Osteoblast (primary cell): ENCODE data around the gene FTH1. TPM values are rescaled to one million over a fixed set of nuclear protein-coding genes. Genes with fewer than 3 reads are reported as not detected.

Experiments
- DNase-seq: peaks from one replicate; pipeline ENCODE4 v3.0.0; 2011; ENCODE audit warnings: low spot score, mixed read lengths; ENCODE audit not compliant: insufficient read length; ENCODE audit errors: missing footprints
- H2AFZ ChIP-seq: 2 replicates; pipeline ENCODE4 v1.6.0; 2011; ENCODE audit warnings: mild to moderate bottlenecking, low read length
- H3K27ac ChIP-seq: 2 replicates; pipeline ENCODE4 v1.5.1; 2011; ENCODE audit warnings: mild to moderate bottlenecking, low read depth, low read length, moderate library complexity
- H3K27me3 ChIP-seq: 2 replicates; pipeline ENCODE4 v1.6.0; 2012; ENCODE audit warnings: mild to moderate bottlenecking, control low read depth, inconsistent platforms, low read length, moderate library complexity; ENCODE audit not compliant: insufficient read depth
- H3K36me3 ChIP-seq: 2 replicates; pipeline ENCODE4 v1.5.1; 2011; ENCODE audit warnings: mild to moderate bottlenecking, low read length, control low read depth, moderate library complexity; ENCODE audit not compliant: insufficient read depth
- H3K4me1 ChIP-seq: 2 replicates; pipeline ENCODE4 v1.5.1; 2011; ENCODE audit warnings: mild to moderate bottlenecking, low read length, control low read depth, moderate library complexity; ENCODE audit not compliant: insufficient read depth
- H3K4me2 ChIP-seq: 2 replicates; pipeline ENCODE4 v1.6.0; 2011; ENCODE audit warnings: mild to moderate bottlenecking, low read length; ENCODE audit not compliant: insufficient read depth
- H3K4me3 ChIP-seq: fragments of 200-600 bp; sonication (generic); 3 replicates; pipeline ENCODE4 v1.5.1; 2012; ENCODE audit warnings: mild to moderate bottlenecking, low read length, inconsistent platforms; ENCODE audit not compliant: insufficient read depth
- H3K79me2 ChIP-seq: 2 replicates; pipeline ENCODE4 v1.6.0; 2012; ENCODE audit warnings: mild to moderate bottlenecking, low read length, control low read depth, inconsistent platforms; ENCODE audit not compliant: insufficient read depth
- H3K9me3 ChIP-seq: 2 replicates; pipeline ENCODE4 v1.5.1; 2011; ENCODE audit warnings: low read depth, low read length, control low read depth
- H4K20me1 ChIP-seq: 2 replicates; pipeline ENCODE4 v1.6.0; 2012; ENCODE audit warnings: mild to moderate bottlenecking, low read length, control low read depth; ENCODE audit not compliant: insufficient read depth
- total RNA-seq: library from RNA; depleted of rRNA; stranded (reverse); fragments of >200 nt; gene quantifications from 2 replicates; pipeline ENCODE4 v1.2.3, GENCODE V29; 2012
- TF ChIP-seq, protein P1 (sequence below): IDR thresholded peaks from 2 replicates; pipeline ENCODE4 v1.5.1; 2011; ENCODE audit warnings: mild to moderate bottlenecking, low read depth, low read length, moderate library complexity; ENCODE audit errors: extremely low read depth

FTH1 gene
- total RNA-seq, 1 donor = 1,507 TPM

DNA sequence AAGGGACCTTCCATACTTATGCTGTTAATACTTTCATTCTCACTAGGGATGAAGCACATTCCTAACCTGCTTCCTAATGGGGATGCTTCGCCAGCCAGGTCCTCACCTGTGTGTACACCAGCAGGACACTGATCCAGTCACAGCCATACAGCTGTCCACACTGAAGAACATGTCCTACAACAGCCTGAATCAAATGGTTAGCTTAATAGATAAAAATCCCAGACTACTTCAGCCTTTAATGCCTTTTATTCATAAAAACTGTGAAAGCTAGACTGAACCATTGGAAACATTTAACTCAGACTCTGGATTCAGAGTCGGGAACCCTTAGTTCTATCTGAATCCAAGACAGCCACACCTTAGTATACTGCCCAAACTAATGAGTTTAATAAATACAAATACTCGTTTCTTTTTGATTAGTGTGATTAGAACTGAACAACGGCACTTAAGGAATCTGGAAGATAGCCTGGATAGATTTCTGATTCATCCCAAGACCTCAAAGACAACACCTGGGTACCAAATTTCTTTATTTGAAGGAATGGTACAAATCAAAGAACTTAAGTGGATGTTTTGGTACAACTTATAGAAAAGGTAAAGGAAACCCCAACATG, 3.3 kb downstream of the FTH1 start:
- no peaks in the 10 kb centered on the region for H3K9me3 ChIP-seq
- TF ChIP-seq, protein P1, sequence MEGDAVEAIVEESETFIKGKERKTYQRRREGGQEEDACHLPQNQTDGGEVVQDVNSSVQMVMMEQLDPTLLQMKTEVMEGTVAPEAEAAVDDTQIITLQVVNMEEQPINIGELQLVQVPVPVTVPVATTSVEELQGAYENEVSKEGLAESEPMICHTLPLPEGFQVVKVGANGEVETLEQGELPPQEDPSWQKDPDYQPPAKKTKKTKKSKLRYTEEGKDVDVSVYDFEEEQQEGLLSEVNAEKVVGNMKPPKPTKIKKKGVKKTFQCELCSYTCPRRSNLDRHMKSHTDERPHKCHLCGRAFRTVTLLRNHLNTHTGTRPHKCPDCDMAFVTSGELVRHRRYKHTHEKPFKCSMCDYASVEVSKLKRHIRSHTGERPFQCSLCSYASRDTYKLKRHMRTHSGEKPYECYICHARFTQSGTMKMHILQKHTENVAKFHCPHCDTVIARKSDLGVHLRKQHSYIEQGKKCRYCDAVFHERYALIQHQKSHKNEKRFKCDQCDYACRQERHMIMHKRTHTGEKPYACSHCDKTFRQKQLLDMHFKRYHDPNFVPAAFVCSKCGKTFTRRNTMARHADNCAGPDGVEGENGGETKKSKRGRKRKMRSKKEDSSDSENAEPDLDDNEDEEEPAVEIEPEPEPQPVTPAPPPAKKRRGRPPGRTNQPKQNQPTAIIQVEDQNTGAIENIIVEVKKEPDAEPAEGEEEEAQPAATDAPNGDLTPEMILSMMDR = no peak
- H3K79me2 ChIP-seq = peaks cover 39% of the 10 kb centered on the region
- H3K4me2 ChIP-seq = peak overlapping the region; percentile 93
- H2AFZ ChIP-seq = no peak overlapping the region
- no peaks in the 10 kb centered on the region for H3K27me3 ChIP-seq
- H4K20me1 ChIP-seq = peaks cover 39% of the 10 kb centered on the region
- no peak overlapping the region for H3K27ac ChIP-seq
- peaks cover 27% of the 10 kb centered on the region for H3K36me3 ChIP-seq
- H3K4me3 ChIP-seq = peak overlapping the region; percentile 17
- DNase-seq = no peak
- peaks cover 38% of the 10 kb centered on the region for H3K4me1 ChIP-seq

DNA sequence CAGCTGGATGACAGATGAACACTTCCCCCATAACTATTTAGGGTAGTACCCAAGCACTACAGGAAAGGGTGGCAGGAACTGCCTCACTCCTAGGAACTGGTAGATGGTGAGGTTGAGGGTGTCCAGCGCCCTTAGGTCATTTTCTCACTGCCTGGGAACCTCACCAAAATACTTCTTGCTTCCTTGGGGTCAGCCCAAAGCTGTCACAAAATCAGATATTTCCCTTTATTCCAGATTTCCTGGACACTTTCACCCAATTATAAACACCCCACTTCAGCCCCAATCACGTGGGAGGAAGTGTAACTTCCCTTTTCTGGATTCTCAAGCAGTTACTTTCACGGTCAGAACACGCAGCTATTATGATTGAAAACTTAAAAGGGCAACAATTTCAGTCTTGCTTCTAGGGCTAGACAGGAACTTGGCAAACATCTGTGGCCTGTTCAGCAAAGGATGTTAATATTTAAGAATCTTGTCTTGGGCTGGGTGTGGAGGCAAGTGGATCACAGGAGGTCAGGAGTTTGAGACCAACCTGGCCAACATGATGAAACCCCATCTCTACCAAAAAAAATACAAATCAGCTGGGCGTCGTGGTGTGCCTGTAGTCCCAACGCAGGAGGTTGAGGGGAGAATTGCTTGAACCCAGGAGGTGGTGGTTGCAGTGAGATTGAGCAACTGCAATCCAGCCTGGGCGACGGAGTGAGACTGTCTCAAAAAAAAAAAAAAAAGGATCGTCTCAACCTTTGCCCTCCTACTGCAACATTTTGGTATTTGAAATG, 4.0 kb downstream of the FTH1 start:
- H3K9me3 ChIP-seq = no peaks in the 10 kb centered on the region
- peaks cover 27% of the 10 kb centered on the region for H3K36me3 ChIP-seq
- H3K4me3 ChIP-seq = no peak overlapping the region
- peak overlapping the region; percentile 93 for H3K4me2 ChIP-seq
- H2AFZ ChIP-seq = no peak overlapping the region
- H4K20me1 ChIP-seq = peaks cover 39% of the 10 kb centered on the region
- no peak for DNase-seq
- H3K79me2 ChIP-seq = peaks cover 34% of the 10 kb centered on the region
- H3K27me3 ChIP-seq = no peaks in the 10 kb centered on the region
- TF ChIP-seq, protein P1 = no peak
- peak overlapping the region; percentile 32 for H3K27ac ChIP-seq
- H3K4me1 ChIP-seq = peaks cover 34% of the 10 kb centered on the region

DNA sequence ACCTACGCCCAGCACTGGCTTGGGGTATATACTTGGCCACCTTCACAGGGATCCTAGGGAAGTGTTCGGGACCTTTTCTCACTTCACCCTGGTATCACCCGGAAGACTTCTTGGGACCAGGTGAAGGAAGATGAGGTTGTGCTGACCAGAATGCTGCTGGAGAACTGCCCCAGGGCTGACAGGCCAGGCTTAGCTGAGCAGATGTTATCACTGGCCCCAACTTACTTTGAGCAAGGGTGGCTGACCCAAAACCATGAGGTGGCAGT, 4.5 kb downstream of the FTH1 start:
- no peak for DNase-seq
- no peaks in the 10 kb centered on the region for H3K27me3 ChIP-seq
- TF ChIP-seq, protein P1 = no peak
- no peaks in the 10 kb centered on the region for H3K9me3 ChIP-seq
- no peak overlapping the region for H2AFZ ChIP-seq
- H3K36me3 ChIP-seq = peaks cover 27% of the 10 kb centered on the region
- H3K4me1 ChIP-seq = peaks cover 30% of the 10 kb centered on the region
- H4K20me1 ChIP-seq = peaks cover 39% of the 10 kb centered on the region
- peak overlapping the region; percentile 32 for H3K27ac ChIP-seq
- H3K4me2 ChIP-seq = no peak overlapping the region
- H3K79me2 ChIP-seq = peaks cover 29% of the 10 kb centered on the region
- H3K4me3 ChIP-seq = no peak overlapping the region

GRCh38 chr11:61962213-61963015, 5.0 kb downstream of the FTH1 start:
- H3K4me2 ChIP-seq = no peak overlapping the region
- peaks cover 30% of the 10 kb centered on the region for H3K4me1 ChIP-seq
- DNase-seq = no peak
- peaks cover 39% of the 10 kb centered on the region for H4K20me1 ChIP-seq
- H2AFZ ChIP-seq = no peak overlapping the region
- TF ChIP-seq, protein P1 = no peak
- peak overlapping the region; percentile 32 for H3K27ac ChIP-seq
- no peak overlapping the region for H3K4me3 ChIP-seq
- no peaks in the 10 kb centered on the region for H3K9me3 ChIP-seq
- no peaks in the 10 kb centered on the region for H3K27me3 ChIP-seq
- H3K36me3 ChIP-seq = peaks cover 27% of the 10 kb centered on the region
- H3K79me2 ChIP-seq = peaks cover 25% of the 10 kb centered on the region
